ENCODE data around the gene EIF2B2. TPM values are rescaled to one million over a fixed set of nuclear protein-coding genes. Genes with fewer than 3 reads are reported as not detected.

Gene EIF2B2
- total and polyA plus RNA-seq, 9 of the 15 experiments (the other 6 are each of a cell fraction or from before 2014, with no cell fraction given), result 10.6 to 94.1 (median 38.9) TPM

GRCh38 chr14:75050852-75051555 lies 48.3 kb downstream of the EIF2B2 start, which contains the start of gene MLH3:
TSS of gene MLH3 (minus strand) at chr14:75051467. CDS start at chr14:75049655, 1,812 bp downstream.
- Histone ChIP-seq H3K4me3 (peak within 1 kb of the TSS; percentile 53), H4K20me1 (replicated peaks; ENCODE audit: control insufficient read depth, insufficient read depth, low read length) (no peaks in the 10 kb centered on the region), H3K9me3 (replicated peaks; ENCODE audit: control insufficient read depth, insufficient read depth, low read depth, low read length) (no peaks in the 10 kb centered on the region), H3K4me2 (ENCODE audit: insufficient read depth, low read length) (peak within 1 kb of the TSS; percentile 80), H3K27me3 (ENCODE audit: control insufficient read depth in 2 of 2, insufficient read depth in 2 of 2, low read length in 2 of 2) (no peaks in the 10 kb centered on the region), H3K27ac (ENCODE audit: extremely low read depth, low read depth, low read length) (peak within 1 kb of the TSS; percentile 82), H2AFZ (ENCODE audit: low read depth, low read length) (peak within 1 kb of the TSS; percentile 87), H3K4me1 (replicated peaks in 1 of 2; ENCODE audit: control insufficient read depth in 2 of 2, insufficient read depth in 2 of 2, low read length in 2 of 2) (peaks cover 0 to 9% of the 10 kb centered on the region in 2 experiments; a peak in 4 of 5 replicates), H3K79me2 (ENCODE audit: control insufficient read depth, insufficient read depth, low read length) (peaks cover 22% of the 10 kb centered on the region), H3K9ac (ENCODE audit: insufficient read depth in 1 of 2, low read depth in 2 of 2, low read length in 2 of 2) (peak within 1 kb of the TSS; percentile 69 to 95), H3K9me1 (ENCODE audit: control insufficient read depth, insufficient read depth, low read length) (no peaks in the 10 kb centered on the region), H3K36me3 (ENCODE audit: control insufficient read depth, insufficient read depth, low read length) (peaks cover 8% of the 10 kb centered on the region; the same call in 2 of the 3 replicates)
- in situ Hi-C loops (cut with MboI) (no loop called here), intact Hi-C loops (cut with micrococcal nuclease) (no loop called here)
- CTCF ChIA-PET (ENCODE audit: low intra/inter-chr PET ratio), result no interaction called here
- WGBS (ENCODE audit: insufficient coverage, low coverage, missing lambda C conversion rate), result 2% methylated on average over 27 of the region's 59 CpGs
- POLR2A ChIA-PET, result interaction anchor here (1.2 to 1.3 kb wide), 2 partner anchors 13 to 18 kb away, joined by 3 to 7 read pairs; partner anchors contain the start of genes ACYP1 and ZC2HC1C
- ATAC-seq (peak; percentile 89), DNase-seq (ENCODE audit: extremely low read depth in 1 of 4, low spot score in 3 of 4) (peak; percentile 85 to 88 (median 87)), FAIRE-seq (peak; percentile 78)
- TSS peak; percentile 52 for BruUV-seq (replicated peaks)
- TF ChIP-seq ZNF431 (CRISPR knock-in tag; IDR thresholded peaks at IDR 0.05) (no peak), NCOR1 (IDR thresholded peaks at IDR 0.05) (no peak), NFE2L1 (tag; IDR thresholded peaks at IDR 0.05; ENCODE audit: borderline replicate concordance, low read depth) (no peak), TCF7 (IDR thresholded peaks at IDR 0.05; ENCODE audit: borderline replicate concordance) (no peak), TAL1 (IDR thresholded peaks at IDR 0.05) (no peak), NR2C1 (IDR thresholded peaks at IDR 0.05) (no peak), NR2C1 (tag; IDR thresholded peaks at IDR 0.05) (no peak), MTA3 (IDR thresholded peaks at IDR 0.05; ENCODE audit: borderline replicate concordance) (peak; percentile 26; the same call in 1 of the 2 replicates), MCM2 (IDR thresholded peaks at IDR 0.05; ENCODE audit: low read depth) (no peak), RBM25 (IDR thresholded peaks at IDR 0.05; ENCODE audit: low read depth, low read length, severe bottlenecking) (no peak), E2F6 (IDR thresholded peaks at IDR 0.05; ENCODE audit: borderline replicate concordance in 1 of 2, extremely low read depth in 1 of 2, insufficient read depth in 1 of 2, insufficient read length in 1 of 2, low read depth in 1 of 2, low read length in 1 of 2, poor library complexity in 1 of 2, severe bottlenecking in 1 of 2) (peak; percentile 87 to 93), CXXC5 (CRISPR knock-in tag; IDR thresholded peaks at IDR 0.05) (peak; percentile 82), SMAD4 (CRISPR knock-in tag; conservative IDR thresholded peaks at IDR 0.05) (peak; percentile 42; the same call in 1 of the 2 replicates), RNF2 (IDR thresholded peaks at IDR 0.05) (no peak), PHF20 (IDR thresholded peaks at IDR 0.05; ENCODE audit: partially characterized antibody) (peak; percentile 54), ZBTB17 (CRISPR knock-in tag; IDR thresholded peaks at IDR 0.05) (no peak), L3MBTL2 (IDR thresholded peaks at IDR 0.05) (peak; percentile 98)
- TF ChIP-seq, protein P1, sequence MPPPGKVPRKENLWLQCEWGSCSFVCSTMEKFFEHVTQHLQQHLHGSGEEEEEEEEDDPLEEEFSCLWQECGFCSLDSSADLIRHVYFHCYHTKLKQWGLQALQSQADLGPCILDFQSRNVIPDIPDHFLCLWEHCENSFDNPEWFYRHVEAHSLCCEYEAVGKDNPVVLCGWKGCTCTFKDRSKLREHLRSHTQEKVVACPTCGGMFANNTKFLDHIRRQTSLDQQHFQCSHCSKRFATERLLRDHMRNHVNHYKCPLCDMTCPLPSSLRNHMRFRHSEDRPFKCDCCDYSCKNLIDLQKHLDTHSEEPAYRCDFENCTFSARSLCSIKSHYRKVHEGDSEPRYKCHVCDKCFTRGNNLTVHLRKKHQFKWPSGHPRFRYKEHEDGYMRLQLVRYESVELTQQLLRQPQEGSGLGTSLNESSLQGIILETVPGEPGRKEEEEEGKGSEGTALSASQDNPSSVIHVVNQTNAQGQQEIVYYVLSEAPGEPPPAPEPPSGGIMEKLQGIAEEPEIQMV (tag; conservative IDR thresholded peaks at IDR 0.05; ENCODE audit: low read depth), result no peak
